HL-60/S4 treated with retinoic acid at 250 ng/mL for 4 days and 3 days (cell line): ENCODE results near the gene TCF23.

Source experiments
- in situ Hi-C: fragments of 300-500 bp; cut with MboI; formaldehyde crosslinking; loops from 2 replicates; pipeline ENCODE4 v1.7.0; 2022; ENCODE audit warnings: low sequenced_read_pairs

The TCF23 gene

GRCh38 chr2:27127883-27128667 lies 20.7 kb upstream of the TCF23 start:
- in situ Hi-C loops = no loop called here

DNA sequence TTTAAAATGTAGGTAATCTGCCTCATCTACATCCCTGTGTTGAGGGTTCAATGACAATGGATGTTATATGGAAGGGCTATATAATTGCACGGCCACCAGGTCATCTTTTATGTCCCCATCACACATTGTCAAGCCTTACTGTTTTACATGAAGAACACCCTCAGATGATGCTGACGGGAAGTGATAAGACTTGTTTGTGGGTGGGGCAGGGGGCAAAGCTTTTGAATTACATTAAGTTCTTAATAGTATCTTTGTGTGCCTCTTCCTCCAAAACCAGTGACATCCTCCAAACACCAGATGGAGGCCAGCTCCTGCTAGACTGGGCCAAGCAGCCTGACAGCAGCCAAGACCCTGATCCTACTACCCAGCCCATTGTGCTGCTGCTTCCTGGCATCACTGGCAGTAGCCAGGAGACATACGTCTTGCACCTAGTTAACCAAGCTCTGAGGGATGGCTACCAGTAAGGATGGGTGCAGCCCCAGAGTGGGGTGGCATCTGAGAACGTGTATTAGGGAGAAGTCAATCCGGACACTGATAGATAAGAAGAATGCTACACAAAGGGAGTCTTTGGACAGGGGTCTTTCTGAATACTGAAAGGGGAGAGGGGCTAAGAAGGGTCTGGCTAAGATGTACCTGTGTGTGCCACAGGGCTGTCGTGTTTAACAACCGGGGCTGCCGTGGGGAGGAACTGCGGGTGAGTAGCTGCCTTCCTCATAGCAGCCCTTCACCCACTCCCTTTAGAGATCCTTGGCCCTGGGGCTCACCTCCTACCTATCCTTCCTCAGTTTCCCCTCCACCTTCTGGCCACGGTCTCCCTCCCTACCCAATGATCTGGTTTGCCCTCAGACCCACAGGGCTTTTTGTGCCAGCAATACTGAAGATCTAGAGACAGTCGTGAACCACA lies 19.9 kb upstream of the TCF23 start:
- in situ Hi-C loops = no loop called here

DNA sequence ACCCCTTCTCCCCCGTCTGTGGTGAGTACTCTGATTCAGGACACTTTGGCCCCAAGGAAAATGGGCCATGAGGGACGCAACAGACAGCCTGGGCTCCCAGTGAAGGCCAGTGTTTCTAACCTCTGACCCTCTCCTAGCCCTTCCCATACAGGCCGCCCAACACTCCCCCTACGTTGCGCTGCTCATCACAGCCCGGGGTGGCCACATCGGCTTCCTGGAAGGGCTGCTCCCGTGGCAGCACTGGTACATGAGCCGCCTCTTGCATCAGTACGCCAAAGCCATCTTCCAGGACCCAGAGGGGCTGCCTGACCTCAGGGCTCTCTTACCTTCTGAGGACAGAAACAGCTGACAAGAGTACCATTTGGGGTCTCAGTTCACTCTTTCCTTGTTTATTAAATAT lies 18.4 kb upstream of the TCF23 start:
- in situ Hi-C loops = no loop called here

DNA sequence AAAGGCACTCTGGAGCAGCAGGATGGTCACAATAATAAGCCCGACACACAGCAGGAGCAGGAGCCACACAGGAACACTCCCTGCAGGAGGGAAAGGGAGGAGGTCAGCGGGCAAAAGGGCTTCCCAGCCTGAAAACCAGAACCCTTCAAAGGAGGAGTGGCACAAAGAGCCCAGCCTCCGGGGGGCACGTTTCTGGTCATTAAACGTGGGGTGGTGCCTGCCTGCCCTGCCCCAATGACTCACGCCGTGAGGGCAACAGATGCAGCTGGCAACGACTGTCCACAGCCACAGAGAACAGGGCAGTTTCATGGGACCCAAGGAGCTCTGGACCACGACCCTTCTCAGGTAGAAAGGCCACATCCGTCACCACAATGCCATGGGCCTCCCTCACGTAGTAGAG lies 17.4 kb upstream of the TCF23 start:
- in situ Hi-C loops = no loop called here

GRCh38 chr2:27133195-27133875 lies 15.5 kb upstream of the TCF23 start:
- in situ Hi-C loops = no loop called here

- in situ Hi-C loops = no loop called here
Measured at GRCh38 chr2:27133905-27134780, 14.7 kb upstream of the TCF23 start, which contains the start of gene PREB. TSS of gene PREB (minus strand) at chr2:27134636. CDS start at chr2:27134421, 215 bp downstream.

DNA sequence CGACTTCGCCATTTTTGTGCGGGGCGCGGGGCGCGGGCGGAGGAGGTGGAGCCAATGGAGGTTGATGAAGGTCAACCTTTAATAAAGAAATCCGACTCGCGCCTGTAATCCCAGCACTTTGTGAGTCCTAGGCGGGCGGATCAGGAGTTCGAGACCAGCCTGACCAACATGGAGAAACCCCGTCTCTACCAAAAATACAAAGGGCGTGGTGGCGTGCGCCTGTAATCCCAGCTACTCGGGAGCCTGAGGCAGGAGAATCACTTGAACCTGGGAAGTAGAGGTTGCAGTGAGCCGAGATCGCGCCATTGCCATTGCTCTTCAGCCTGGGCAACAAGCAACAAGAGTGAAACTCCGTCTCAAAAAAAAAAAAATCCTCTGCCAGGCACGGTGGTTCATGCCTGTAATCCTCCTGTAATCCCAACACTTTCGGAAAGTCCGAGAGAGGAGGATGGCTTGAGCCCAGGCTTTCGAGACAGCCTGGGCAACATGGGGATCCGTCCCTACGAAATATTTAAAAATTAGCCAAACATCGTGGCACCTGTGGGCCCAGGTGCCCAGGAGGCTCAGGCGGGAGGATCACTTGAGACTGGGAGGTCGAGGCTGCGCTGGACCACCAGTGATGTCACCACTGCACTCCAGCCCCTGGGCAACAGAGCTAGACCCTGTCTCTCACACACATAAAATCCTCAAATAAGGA lies 13.9 kb upstream of the TCF23 start:
- in situ Hi-C loops = no loop called here

GRCh38 chr2:27135478-27135955 lies 13.3 kb upstream of the TCF23 start:
- in situ Hi-C loops = no loop called here

- in situ Hi-C loops = no loop called here
Measured at GRCh38 chr2:27136751-27137150, 12.1 kb upstream of the TCF23 start.

DNA sequence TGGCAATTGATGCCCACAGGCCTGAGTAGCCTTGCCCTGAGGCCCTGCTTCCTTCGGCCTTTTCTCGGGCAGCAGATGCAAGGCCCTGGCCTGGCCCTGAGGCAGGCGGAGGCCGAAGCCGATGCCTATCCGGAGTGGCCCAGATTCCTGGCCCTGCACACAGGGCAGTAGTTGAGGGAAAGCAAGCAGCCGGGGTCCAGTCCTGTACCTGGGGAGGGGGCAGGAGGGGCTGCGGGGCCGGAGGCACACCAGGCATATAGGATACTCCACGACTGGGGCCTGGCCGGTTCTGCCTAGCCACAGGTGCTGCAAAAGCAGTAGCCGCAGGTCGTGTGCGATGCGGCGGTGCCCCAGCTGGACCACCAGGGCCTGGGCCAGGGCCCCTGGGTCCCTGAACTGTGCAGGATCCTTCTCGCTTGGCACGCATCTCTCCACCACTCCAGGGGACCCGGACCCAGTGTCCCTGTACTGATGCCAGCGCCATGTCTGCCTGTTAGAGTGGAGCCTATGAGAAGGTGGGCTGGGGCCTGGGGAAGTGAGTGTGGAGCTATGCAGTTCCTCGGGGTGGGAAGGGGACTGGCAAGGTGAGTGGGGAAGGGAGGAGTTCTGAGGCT lies 11.4 kb upstream of the TCF23 start:
- in situ Hi-C loops = no loop called here

DNA sequence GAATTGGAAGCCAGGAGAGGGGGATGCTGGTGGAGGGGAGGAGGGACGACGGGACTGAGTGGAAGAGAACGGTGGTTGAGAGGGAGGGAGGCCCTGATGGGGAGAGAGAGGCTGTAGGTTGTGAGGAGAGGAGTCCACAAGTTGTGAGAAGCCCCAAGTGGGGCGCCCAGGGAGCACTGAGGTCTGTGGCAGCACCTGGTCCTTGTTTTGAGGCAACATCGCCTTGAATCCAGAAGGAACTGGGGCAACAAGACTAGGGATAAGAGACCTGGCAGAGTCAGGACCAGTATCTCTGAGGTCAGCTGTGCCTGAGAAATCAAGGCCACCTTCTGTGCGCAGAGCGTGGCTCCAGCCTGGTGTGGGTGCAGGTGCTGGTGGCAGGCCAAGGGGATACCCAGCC lies 10.7 kb upstream of the TCF23 start:
- in situ Hi-C loops = no loop called here

GRCh38 chr2:27139310-27139709 lies 9.5 kb upstream of the TCF23 start, which contains the start of gene PRR30:
TSS of gene PRR30 (minus strand) at chr2:27139410. CDS start at chr2:27138329, 1,081 bp downstream.
- in situ Hi-C loops = no loop called here

- in situ Hi-C loops = no loop called here
Measured at GRCh38 chr2:27143285-27143684, 5.5 kb upstream of the TCF23 start.

DNA sequence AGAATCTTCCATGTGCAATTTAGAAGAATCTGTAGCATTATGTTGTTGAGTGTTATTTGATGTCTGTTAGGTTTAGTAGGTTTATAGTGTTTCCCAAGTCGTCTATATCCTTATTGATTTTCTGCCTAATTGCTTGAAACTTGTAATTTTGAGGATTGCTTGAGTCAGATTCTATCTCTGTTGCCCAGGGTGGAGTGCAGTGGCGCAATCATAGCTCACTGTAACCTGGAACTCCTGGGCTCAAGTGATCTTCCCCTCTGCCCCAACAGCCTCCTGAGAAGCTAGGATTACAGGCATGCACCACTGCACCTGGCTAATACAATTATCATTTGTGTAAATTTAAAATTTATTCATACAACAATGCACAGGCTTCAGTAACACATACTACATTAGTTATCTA lies 3.1 kb upstream of the TCF23 start:
- in situ Hi-C loops = no loop called here

DNA sequence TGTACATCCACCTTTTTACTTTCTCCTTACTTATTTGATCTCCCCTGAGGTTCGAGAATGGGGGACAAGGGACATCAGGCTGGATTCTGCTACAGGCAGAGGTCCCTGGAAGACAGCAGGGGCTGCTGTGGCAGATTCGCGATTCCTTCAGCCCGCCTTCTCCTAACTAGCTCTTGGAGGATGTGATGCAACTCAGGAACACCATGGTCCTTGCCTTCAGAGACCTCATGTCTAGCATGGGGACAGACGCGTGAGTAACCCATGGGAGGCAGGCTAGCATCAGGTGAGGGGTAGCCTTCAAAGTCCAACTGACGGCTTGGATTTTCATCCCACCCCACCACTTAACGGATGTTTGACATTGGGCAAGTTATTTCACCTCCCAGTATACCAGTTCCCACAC lies 869 bp upstream of the TCF23 start:
- in situ Hi-C loops = no loop called here

DNA sequence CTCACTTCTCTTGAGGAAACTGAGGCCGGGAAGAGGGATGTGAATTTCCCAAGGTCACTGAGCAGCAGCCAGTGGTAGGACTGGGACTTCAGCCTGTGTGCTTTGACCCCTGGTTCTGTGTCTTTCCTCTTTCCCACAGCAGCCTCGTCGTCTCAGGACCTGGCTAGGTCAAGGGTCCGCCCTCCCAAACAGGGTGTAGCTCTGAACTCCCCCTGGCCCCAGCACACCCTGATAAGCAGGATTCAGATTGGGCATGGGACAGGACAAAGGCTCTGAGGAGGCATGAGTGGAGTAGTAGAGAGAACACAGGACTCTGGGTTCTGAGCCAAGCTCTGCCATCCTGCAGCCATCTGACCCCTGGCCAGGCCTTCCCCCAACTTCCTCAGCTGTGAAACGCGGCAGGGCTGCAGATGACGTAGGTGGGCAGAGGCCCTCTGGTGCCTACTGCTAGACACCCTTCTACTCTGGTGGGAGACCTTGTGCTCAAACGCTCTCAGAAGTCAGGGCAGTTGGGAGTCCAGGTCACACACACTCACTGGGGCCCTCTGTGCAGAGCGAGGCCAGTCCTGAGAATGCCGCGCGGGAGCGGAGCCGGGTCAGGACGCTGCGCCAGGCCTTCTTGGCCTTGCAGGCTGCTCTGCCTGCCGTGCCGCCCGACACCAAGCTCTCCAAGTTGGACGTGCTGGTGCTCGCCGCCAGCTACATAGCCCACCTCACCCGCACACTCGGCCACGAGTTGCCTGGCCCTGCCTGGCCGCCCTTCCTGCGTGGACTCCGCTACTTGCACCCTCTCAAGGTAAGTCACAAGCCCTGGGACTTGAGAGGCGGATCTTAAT lies 984 bp downstream of the TCF23 start:
- in situ Hi-C loops = no loop called here

DNA sequence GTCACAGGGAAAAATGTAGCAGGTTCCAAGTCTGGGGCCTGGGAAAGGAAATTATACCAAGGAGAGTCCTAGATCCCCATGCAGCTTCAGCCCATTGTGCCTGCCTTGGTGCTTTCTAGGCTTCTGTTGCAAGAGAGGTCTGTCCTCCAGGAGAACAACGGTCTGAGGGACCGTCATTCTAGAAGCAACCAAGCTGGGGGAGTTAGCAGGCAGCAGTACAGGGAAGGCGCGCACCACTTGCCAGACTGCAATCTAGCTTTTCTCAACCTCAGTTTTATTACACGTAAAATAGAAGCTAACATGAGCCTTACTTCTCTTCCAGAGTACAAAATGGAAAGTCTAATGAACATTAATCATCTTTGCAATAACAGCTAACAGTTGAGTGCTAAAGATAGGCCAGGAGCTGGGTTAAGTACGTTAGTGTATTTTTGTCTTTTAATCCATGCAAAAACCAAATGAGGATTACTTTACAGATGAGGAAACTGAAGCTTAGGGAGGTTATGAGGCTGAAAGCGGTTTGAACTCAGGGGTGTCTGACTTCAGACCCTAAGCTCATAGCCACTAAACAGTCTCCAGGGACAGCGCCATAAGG lies 1.9 kb downstream of the TCF23 start:
- in situ Hi-C loops = no loop called here
